Neural crest cell (in vitro differentiated cells): Measurements from ENCODE around the gene OAT. TPM values are rescaled to one million over a fixed set of nuclear protein-coding genes. Genes with fewer than 3 reads are reported as not detected.

Source experiments
- DNase-seq: peaks from one replicate; pipeline ENCODE4 v3.0.0; 2021; ENCODE audit warnings: low read depth, mixed read lengths, low spot score
- H3K27ac Mint-ChIP-seq: one replicate; pipeline ENCODE4 v1.8.0; 2021; ENCODE audit warnings: mild to moderate bottlenecking, mixed read lengths; ENCODE audit not compliant: unreplicated experiment
- H3K27me3 Mint-ChIP-seq: 2 replicates; pipeline ENCODE4 v1.8.0; 2021; ENCODE audit warnings: low read depth, mild to moderate bottlenecking, mixed read lengths
- H3K36me3 Mint-ChIP-seq: 2 replicates; pipeline ENCODE4 v1.8.0; 2021; ENCODE audit warnings: low read depth, mild to moderate bottlenecking, mixed read lengths
- H3K4me1 Mint-ChIP-seq: 2 replicates; pipeline ENCODE4 v1.8.0; 2021; ENCODE audit warnings: mixed read lengths
- H3K4me3 Mint-ChIP-seq: one replicate; pipeline ENCODE4 v1.8.0; 2021; ENCODE audit warnings: mild to moderate bottlenecking, mixed read lengths
- H3K9me3 Mint-ChIP-seq: 2 replicates; pipeline ENCODE4 v1.8.0; 2021; ENCODE audit warnings: mixed read lengths
- CTCF ChIP-seq: fragments of 200-600 bp; sonication (generic); conservative IDR thresholded peaks from 2 replicates; pipeline ENCODE4 v1.5.0; 2021; ENCODE audit warnings: antibody characterized with exemption, mild to moderate bottlenecking
- total RNA-seq: library from RNA; stranded (reverse); gene quantifications from 2 replicates; pipeline ENCODE4 v1.2.1, GENCODE V29; 2021

The OAT gene
- total RNA-seq, 1 donor from 2014 or later: 42.5 TPM

DNA sequence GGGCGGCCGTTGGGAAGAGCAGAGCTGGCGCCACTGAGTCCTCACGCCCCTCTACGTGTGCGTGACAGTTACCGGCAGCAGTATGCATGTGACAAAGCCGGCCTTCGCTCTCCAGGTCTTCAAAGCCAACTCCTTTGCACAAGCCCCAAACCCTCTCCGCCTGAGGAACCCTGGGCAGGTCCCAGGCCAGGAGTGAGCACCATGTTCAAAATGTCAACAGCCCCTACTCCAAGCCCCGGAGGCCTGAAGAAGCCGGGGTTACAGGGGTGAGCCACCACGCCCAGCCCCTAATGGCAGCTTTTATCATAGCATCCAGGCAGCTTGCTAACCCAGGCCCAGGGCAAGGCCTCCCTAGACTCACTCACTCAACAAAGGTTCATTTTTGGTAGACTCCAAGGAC, 70.8 kb downstream of the OAT start:
- Mint-ChIP-seq H3K27me3 (no peaks in the 10 kb centered on the region), H3K9me3 (no peaks in the 10 kb centered on the region), H3K27ac (no peak overlapping the region), H3K4me1 (no peaks in the 10 kb centered on the region), H3K36me3 (no peaks in the 10 kb centered on the region), H3K4me3 (no peak overlapping the region)
- DNase-seq: no peak
- TF ChIP-seq CTCF: no peak

Other genes starting within 250 kb of the OAT start
- gene NKX1-2, start 31.1 kb upstream of the OAT start, total RNA-seq: not detected in 2 replicates
- 8.0 and 8.8 TPM in 2 replicates for gene LHPP, start 42.9 kb upstream of the OAT start, total RNA-seq